GM12878 (cell line): ENCODE data around the gene ASCC1. TPM values are rescaled to one million over a fixed set of nuclear protein-coding genes. Genes with fewer than 3 reads are reported as not detected.

Source experiments
- ATAC-seq: fragments of 200-7000 bp; cut with Tn5 transposase; 3 replicates; pipeline ENCODE4 v1.9.1; 2020; ENCODE audit warnings: mild to moderate bottlenecking, moderate library complexity
- BruUV-seq: library from RNA; stranded (reverse); fragments of 400-500 nt; replicated peaks from 2 replicates; lab custom pipeline; 2021; lab: Mats Ljungman, UMichigan
- CTCF ChIA-PET: fragments of 300-600 bp; sonication (Branson Sonifier 250); formaldehyde crosslinking; extraction: SDS; loops from one replicate; lab custom pipeline; 2021; ENCODE audit warnings: inconsistent platforms; lab: Yijun Ruan, JAX
- POLR2A ChIA-PET: fragments of 350-600 bp; formaldehyde crosslinking; extraction: SDS; loops from one replicate; lab custom pipeline; 2021; ENCODE audit warnings: inconsistent platforms; lab: Charles Lee
- RAD21 ChIA-PET: fragments of 300-600 bp; sonication (Branson Sonifier 250); formaldehyde crosslinking; loops from one replicate; lab custom pipeline; 2023; ENCODE audit warnings: antibody characterized with exemption; ENCODE audit not compliant: unreplicated experiment; lab: Charles Lee
- SMC1A ChIA-PET: fragments of 300-600 bp; sonication (Branson Sonifier 250); formaldehyde crosslinking; loops from one replicate; lab custom pipeline; 2023; ENCODE audit not compliant: unreplicated experiment, uncharacterized antibody; lab: Charles Lee
- DNase-seq: peaks from one replicate; pipeline ENCODE4 v3.0.0-alpha.2; 2011; ENCODE audit warnings: low read depth, low spot score
- FAIRE-seq: peaks from 3 replicates; lab custom pipeline; 2011; peaks lifted over from hg19 to GRCh38; lab: Jason Lieb, UNC
- H2AFZ ChIP-seq: 2 replicates; pipeline ENCODE4 v1.6.0; 2011; ENCODE audit warnings: low read depth, low read length, control low read depth; ENCODE audit not compliant: control insufficient read depth
- H3K27ac ChIP-seq: 2 replicates; pipeline ENCODE4 v1.5.1; 2011; ENCODE audit warnings: control low read depth; ENCODE audit not compliant: control insufficient read depth, insufficient read depth
- H3K27me3 ChIP-seq, 2 experiments: replicated peaks in 1 of 2; 2 replicates each; pipeline versions ENCODE4 v1.6.0 to v1.6.1; 2011; ENCODE audit warnings: low read length in 1 of 2; ENCODE audit not compliant: control insufficient read depth in 2 of 2, insufficient read depth in 2 of 2
- H3K36me3 ChIP-seq, 2 experiments: 2 replicates each; pipeline ENCODE4 v1.5.1; 2011; ENCODE audit warnings: low read length in 1 of 2; ENCODE audit not compliant: control insufficient read depth in 2 of 2, insufficient read depth in 2 of 2
- H3K4me1 ChIP-seq: 2 replicates; pipeline ENCODE4 v1.6.1; 2011; ENCODE audit warnings: mild to moderate bottlenecking, low read length, moderate library complexity, mixed read lengths; ENCODE audit not compliant: control insufficient read depth, insufficient read depth
- H3K4me2 ChIP-seq: 2 replicates; pipeline ENCODE4 v1.6.0; 2011; ENCODE audit warnings: control low read depth; ENCODE audit not compliant: control insufficient read depth, insufficient read depth
- H3K4me3 ChIP-seq: fragments of 200-600 bp; sonication (generic); 2 replicates; pipeline ENCODE4 v1.5.1; 2016
- H3K79me2 ChIP-seq: 2 replicates; pipeline ENCODE4 v1.6.0; 2011; ENCODE audit warnings: low read length; ENCODE audit not compliant: control insufficient read depth, insufficient read depth
- H3K9ac ChIP-seq: 2 replicates; pipeline ENCODE4 v1.8.0; 2011; ENCODE audit warnings: low read length, control low read depth, mixed read lengths; ENCODE audit not compliant: control insufficient read depth, insufficient read depth
- H3K9me3 ChIP-seq: replicated peaks from 3 replicates; pipeline ENCODE4 v1.5.1; 2011; ENCODE audit warnings: mild to moderate bottlenecking, low read length; ENCODE audit not compliant: control insufficient read depth, insufficient read depth
- H4K20me1 ChIP-seq: 2 replicates; pipeline ENCODE4 v1.6.0; 2011; ENCODE audit not compliant: control insufficient read depth, insufficient read depth
- CBFB ChIP-seq: IDR thresholded peaks from 2 replicates; pipeline ENCODE4 v1.6.1; 2016; ENCODE audit warnings: antibody characterized with exemption, low read depth
- CREB1 ChIP-seq: IDR thresholded peaks from 2 replicates; pipeline ENCODE4 v1.6.1; 2012; ENCODE audit warnings: low read depth, mild to moderate bottlenecking, inconsistent platforms
- EZH2 ChIP-seq: IDR thresholded peaks from 2 replicates; pipeline ENCODE4 v1.6.1; 2012; ENCODE audit warnings: low read depth, mild to moderate bottlenecking, control low read depth, inconsistent platforms, low read length, borderline replicate concordance; ENCODE audit not compliant: control insufficient read depth
- HSF1 ChIP-seq: fragments of 150-350 bp; IDR thresholded peaks from 2 replicates; pipeline ENCODE4 v1.6.1; 2014; ENCODE audit warnings: mild to moderate bottlenecking, low read depth, low read length
- POLR2AphosphoS2 ChIP-seq: IDR thresholded peaks from 2 replicates; pipeline ENCODE4 v1.6.1; 2011; ENCODE audit warnings: low read depth, mild to moderate bottlenecking, low read length, improper control_type of control experiment, moderate library complexity
- RAD51 ChIP-seq: fragments of 450-650 bp; IDR thresholded peaks from 2 replicates; pipeline ENCODE4 v1.6.1; 2016; ENCODE audit warnings: moderate library complexity, mild to moderate bottlenecking, inconsistent platforms
- SMARCA5 ChIP-seq: fragments of 450-650 bp; IDR thresholded peaks from 2 replicates; pipeline ENCODE4 v1.6.1; 2017; ENCODE audit warnings: mild to moderate bottlenecking
- SP1 ChIP-seq: IDR thresholded peaks from one replicate; pipeline ENCODE4 v1.6.1; 2011; ENCODE audit warnings: low read depth, low read length
- ZBED1 ChIP-seq: IDR thresholded peaks from 2 replicates; pipeline ENCODE4 v1.6.1; 2016; ENCODE audit warnings: borderline replicate concordance
- WGBS: methylation state at CpG from one replicate; pipeline ENCODE4 v1.1.6; 2016; ENCODE audit warnings: low lambda C conversion rate; ENCODE audit not compliant: insufficient replicate concordance, insufficient coverage; ENCODE audit errors: missing lambda C conversion rate; 5-methylcytosine and 5-hydroxymethylcytosine counted together
- in situ Hi-C: fragments of 300-500 bp; cut with MboI; formaldehyde crosslinking; loops from 9 replicates; pipeline ENCODE4 v1.14.3; 2018; ENCODE audit warnings: mixed read lengths
- intact Hi-C: fragments of 100-400 bp; cut with micrococcal nuclease; formaldehyde crosslinking; loops from one replicate; pipeline ENCODE4 v1.14.2; 2022; ENCODE audit not compliant: unreplicated experiment
- polyA plus RNA-seq, 11 experiments: library from polyadenylated mRNA; depleted of rRNA in 4 of 11; unstranded in 6 of 11; stranded (reverse) in 5 of 11; fragments of >200 nt; fragmentation: Nextera tagmentation in 4 of 11; fragmentation: Illumina TruSeq in 1 of 11; extraction: Ambion mirVana in 4 of 11; extraction: Trizol in 1 of 11; gene quantifications; 1 replicate in 1 of 11; 2 replicates in 10 of 11; pipeline versions ENCODE4 v1.2.1 to v1.2.3, GENCODE V29; 2011 to 2016; ENCODE audit warnings: inconsistent platforms in 2 of 11, missing spikeins in 2 of 11, low read depth in 1 of 11
- total RNA-seq, 4 experiments: library from RNA; depleted of rRNA in 3 of 4; stranded (reverse); fragments of >200 nt in 3 of 4; fragmentation: Illumina TruSeq in 1 of 4; extraction: Trizol in 1 of 4; gene quantifications; 2 replicates each; pipeline versions ENCODE4 v1.2.1 to v1.2.3, GENCODE V29; 2013 to 2021
- TF ChIP-seq, protein P1 (sequence below): IDR thresholded peaks from 2 replicates; pipeline ENCODE4 v1.6.1; 2012; ENCODE audit warnings: low read depth, low read length, improper control_type of control experiment
- TF ChIP-seq, protein P2 (sequence below): fragments of 450-650 bp; IDR thresholded peaks from 2 replicates; pipeline ENCODE4 v1.6.1; 2016; ENCODE audit warnings: mild to moderate bottlenecking
- TF ChIP-seq, protein P3 (sequence below): fragments of 450-650 bp; IDR thresholded peaks from 2 replicates; pipeline ENCODE4 v1.6.1; 2018; ENCODE audit warnings: borderline replicate concordance, mild to moderate bottlenecking; ENCODE audit not compliant: partially characterized antibody

ASCC1 gene
- total and polyA plus RNA-seq, 10 of the 15 experiments (the other 5 are each of a cell fraction or from before 2014, with no cell fraction given): 23.3 to 80.6 (median 42.8) TPM

- Histone ChIP-seq H3K27me3 (no peaks in the 10 kb centered on the region), H3K4me1 (peaks cover 12% of the 10 kb centered on the region), H3K27ac (no peak overlapping the region), H3K9ac (no peak overlapping the region), H3K9me3 (no peaks in the 10 kb centered on the region), H2AFZ (no peak overlapping the region), H4K20me1 (no peaks in the 10 kb centered on the region), H3K36me3 (peaks cover 0 to 20% of the 10 kb centered on the region in 2 experiments; a peak in 3 of 4 replicates), H3K79me2 (no peaks in the 10 kb centered on the region), H3K4me2 (no peak overlapping the region), H3K4me3 (no peak overlapping the region)
- in situ Hi-C loops (no loop called here), intact Hi-C loops (no loop called here)
- no peak for DNase-seq
- RAD21 ChIA-PET: no interaction called here
- ATAC-seq: no peak
- CTCF ChIA-PET: no interaction called here
- SMC1A ChIA-PET: interaction anchor here (2.1 kb wide), 1 partner anchor 12 kb away, joined by 7 read pairs; no protein-coding TSS in a partner anchor
- TF ChIP-seq RAD51 (no peak), CBFB (no peak), HSF1 (no peak), ZBED1 (no peak), POLR2AphosphoS2 (no peak), CREB1 (no peak), EZH2 (no peak), SMARCA5 (no peak), SP1 (no peak)
- TF ChIP-seq, protein P1, sequence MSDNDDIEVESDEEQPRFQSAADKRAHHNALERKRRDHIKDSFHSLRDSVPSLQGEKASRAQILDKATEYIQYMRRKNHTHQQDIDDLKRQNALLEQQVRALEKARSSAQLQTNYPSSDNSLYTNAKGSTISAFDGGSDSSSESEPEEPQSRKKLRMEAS: no peak
- TF ChIP-seq, protein P2, sequence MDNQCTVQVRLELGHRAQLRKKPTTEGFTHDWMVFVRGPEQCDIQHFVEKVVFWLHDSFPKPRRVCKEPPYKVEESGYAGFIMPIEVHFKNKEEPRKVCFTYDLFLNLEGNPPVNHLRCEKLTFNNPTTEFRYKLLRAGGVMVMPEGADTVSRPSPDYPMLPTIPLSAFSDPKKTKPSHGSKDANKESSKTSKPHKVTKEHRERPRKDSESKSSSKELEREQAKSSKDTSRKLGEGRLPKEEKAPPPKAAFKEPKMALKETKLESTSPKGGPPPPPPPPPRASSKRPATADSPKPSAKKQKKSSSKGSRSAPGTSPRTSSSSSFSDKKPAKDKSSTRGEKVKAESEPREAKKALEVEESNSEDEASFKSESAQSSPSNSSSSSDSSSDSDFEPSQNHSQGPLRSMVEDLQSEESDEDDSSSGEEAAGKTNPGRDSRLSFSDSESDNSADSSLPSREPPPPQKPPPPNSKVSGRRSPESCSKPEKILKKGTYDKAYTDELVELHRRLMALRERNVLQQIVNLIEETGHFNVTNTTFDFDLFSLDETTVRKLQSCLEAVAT: no peak
- TF ChIP-seq, protein P3, sequence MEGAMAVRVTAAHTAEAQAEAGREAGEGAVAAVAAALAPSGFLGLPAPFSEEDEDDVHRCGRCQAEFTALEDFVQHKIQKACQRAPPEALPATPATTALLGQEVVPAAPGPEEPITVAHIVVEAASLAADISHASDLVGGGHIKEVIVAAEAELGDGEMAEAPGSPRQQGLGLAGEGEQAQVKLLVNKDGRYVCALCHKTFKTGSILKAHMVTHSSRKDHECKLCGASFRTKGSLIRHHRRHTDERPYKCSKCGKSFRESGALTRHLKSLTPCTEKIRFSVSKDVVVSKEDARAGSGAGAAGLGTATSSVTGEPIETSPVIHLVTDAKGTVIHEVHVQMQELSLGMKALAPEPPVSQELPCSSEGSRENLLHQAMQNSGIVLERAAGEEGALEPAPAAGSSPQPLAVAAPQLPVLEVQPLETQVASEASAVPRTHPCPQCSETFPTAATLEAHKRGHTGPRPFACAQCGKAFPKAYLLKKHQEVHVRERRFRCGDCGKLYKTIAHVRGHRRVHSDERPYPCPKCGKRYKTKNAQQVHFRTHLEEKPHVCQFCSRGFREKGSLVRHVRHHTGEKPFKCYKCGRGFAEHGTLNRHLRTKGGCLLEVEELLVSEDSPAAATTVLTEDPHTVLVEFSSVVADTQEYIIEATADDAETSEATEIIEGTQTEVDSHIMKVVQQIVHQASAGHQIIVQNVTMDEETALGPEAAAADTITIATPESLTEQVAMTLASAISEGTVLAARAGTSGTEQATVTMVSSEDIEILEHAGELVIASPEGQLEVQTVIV: no peak
- WGBS: 98% methylated on average over 5 of the region's 6 CpGs
- no TSS peak for BruUV-seq
- FAIRE-seq: no peak
- POLR2A ChIA-PET: no interaction called here
These were observed 18.6 kb upstream of the ASCC1 start for GRCh38 chr10:72234560-72235095.
